ENCODE results near the gene ST6GAL1.

GRCh38 chr3:186979852-186980251 lies 49.5 kb downstream of the ST6GAL1 start:
- TF ChIP-seq, protein P1, sequence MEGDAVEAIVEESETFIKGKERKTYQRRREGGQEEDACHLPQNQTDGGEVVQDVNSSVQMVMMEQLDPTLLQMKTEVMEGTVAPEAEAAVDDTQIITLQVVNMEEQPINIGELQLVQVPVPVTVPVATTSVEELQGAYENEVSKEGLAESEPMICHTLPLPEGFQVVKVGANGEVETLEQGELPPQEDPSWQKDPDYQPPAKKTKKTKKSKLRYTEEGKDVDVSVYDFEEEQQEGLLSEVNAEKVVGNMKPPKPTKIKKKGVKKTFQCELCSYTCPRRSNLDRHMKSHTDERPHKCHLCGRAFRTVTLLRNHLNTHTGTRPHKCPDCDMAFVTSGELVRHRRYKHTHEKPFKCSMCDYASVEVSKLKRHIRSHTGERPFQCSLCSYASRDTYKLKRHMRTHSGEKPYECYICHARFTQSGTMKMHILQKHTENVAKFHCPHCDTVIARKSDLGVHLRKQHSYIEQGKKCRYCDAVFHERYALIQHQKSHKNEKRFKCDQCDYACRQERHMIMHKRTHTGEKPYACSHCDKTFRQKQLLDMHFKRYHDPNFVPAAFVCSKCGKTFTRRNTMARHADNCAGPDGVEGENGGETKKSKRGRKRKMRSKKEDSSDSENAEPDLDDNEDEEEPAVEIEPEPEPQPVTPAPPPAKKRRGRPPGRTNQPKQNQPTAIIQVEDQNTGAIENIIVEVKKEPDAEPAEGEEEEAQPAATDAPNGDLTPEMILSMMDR (conservative IDR thresholded peaks at IDR 0.05): no peak
- TF ChIP-seq EZH2 (IDR thresholded peaks at IDR 0.05; ENCODE audit: low read depth): no peak

All from PC-9 (cell line).